ENCODE measurements around the gene ITGAD.

ITGAD gene

GRCh38 chr16:31458844-31459686, 65.9 kb downstream of the ITGAD start, which contains the start of gene ARMC5:
Gene ARMC5 (plus strand): TSS chr16:31459501. CDS start chr16:31459525, 24 bp downstream.
- DNase-seq (ENCODE audit: low read depth in 2 of 2, low spot score in 1 of 2): peak; percentile 90 to 94

- DNase-seq (ENCODE audit: low read depth in 2 of 2, low spot score in 1 of 2): peak; percentile 100
These were observed 66.8 kb downstream of the ITGAD start for GRCh38 chr16:31459687-31460581.

- DNase-seq (ENCODE audit: low read depth in 2 of 2, low spot score in 1 of 2): no peak
These were observed 67.5 kb downstream of the ITGAD start for GRCh38 chr16:31460582-31461002.

GRCh38 chr16:31461201-31461920, 68.2 kb downstream of the ITGAD start:
- no peak for DNase-seq (ENCODE audit: low read depth in 2 of 2, low spot score in 1 of 2)

- DNase-seq (ENCODE audit: low read depth in 2 of 2, low spot score in 1 of 2): no peak
These were observed 69.0 kb downstream of the ITGAD start for GRCh38 chr16:31461921-31462804.

GRCh38 chr16:31464348-31464769, 71.2 kb downstream of the ITGAD start:
- DNase-seq (ENCODE audit: low read depth in 2 of 2, low spot score in 1 of 2): no peak

- DNase-seq (ENCODE audit: low read depth in 2 of 2, low spot score in 1 of 2): no peak
These were observed 71.7 kb downstream of the ITGAD start for GRCh38 chr16:31464781-31465260.

- no peak for DNase-seq (ENCODE audit: low read depth in 2 of 2, low spot score in 1 of 2)
These were observed 72.7 kb downstream of the ITGAD start for GRCh38 chr16:31465788-31466370.

- no peak for DNase-seq (ENCODE audit: low read depth in 2 of 2, low spot score in 1 of 2)
These were observed 73.3 kb downstream of the ITGAD start for GRCh38 chr16:31466381-31466841.

- DNase-seq (ENCODE audit: low read depth in 2 of 2, low spot score in 1 of 2): no peak
These were observed 74.1 kb downstream of the ITGAD start for GRCh38 chr16:31467151-31467773.

GRCh38 chr16:31467858-31468257, 74.7 kb downstream of the ITGAD start:
- no peak for DNase-seq (ENCODE audit: low read depth in 2 of 2, low spot score in 1 of 2)

GRCh38 chr16:31470615-31471014, 77.5 kb downstream of the ITGAD start:
- no peak for DNase-seq (ENCODE audit: low read depth in 2 of 2, low spot score in 1 of 2)

- no peak for DNase-seq (ENCODE audit: low read depth in 2 of 2, low spot score in 1 of 2)
These were observed 78.2 kb downstream of the ITGAD start for GRCh38 chr16:31471241-31471874.

GRCh38 chr16:31471875-31472708, 79.0 kb downstream of the ITGAD start, which contains the start of gene TGFB1I1:
Gene TGFB1I1 (plus strand): TSS chr16:31472152. CDS start chr16:31472189, 37 bp downstream.
- DNase-seq (ENCODE audit: low read depth in 2 of 2, low spot score in 1 of 2): no peak

GRCh38 chr16:31472709-31473203, 79.6 kb downstream of the ITGAD start:
- DNase-seq (ENCODE audit: low read depth in 2 of 2, low spot score in 1 of 2): no peak

GRCh38 chr16:31473264-31473984, 80.3 kb downstream of the ITGAD start:
- DNase-seq (ENCODE audit: low read depth in 2 of 2, low spot score in 1 of 2): no peak
